ENCODE results near the gene APOBEC4.

The APOBEC4 gene

GRCh38 chr1:183597656-183598347 lies 55.3 kb downstream of the APOBEC4 start:
- TF ChIP-seq CTCF (IDR thresholded peaks at IDR 0.05; ENCODE audit: low read depth, low read length, missing control alignments), result no peak
- H3K4me3 ChIP-seq (replicated peaks; ENCODE audit: low read depth, low read length), result no peak overlapping the region
- no peak for DNase-seq (ENCODE audit: extremely low read depth, low read depth)

GRCh38 chr1:183596500-183596899 lies 56.6 kb downstream of the APOBEC4 start:
- no peak for TF ChIP-seq CTCF (IDR thresholded peaks at IDR 0.05; ENCODE audit: low read depth, low read length, missing control alignments)
- no peak overlapping the region for H3K4me3 ChIP-seq (replicated peaks; ENCODE audit: low read depth, low read length)
- no peak for DNase-seq (ENCODE audit: extremely low read depth, low read depth)
